Fibroblast of skin of left quadriceps (primary cell): ENCODE measurements around the gene DHRS11.

Experiments used
- DNase-seq, 2 experiments: peaks; one replicate each; pipeline ENCODE4 v3.0.0-alpha.2; 2013; ENCODE audit warnings: low read depth in 2 of 2

DHRS11 gene

DNA sequence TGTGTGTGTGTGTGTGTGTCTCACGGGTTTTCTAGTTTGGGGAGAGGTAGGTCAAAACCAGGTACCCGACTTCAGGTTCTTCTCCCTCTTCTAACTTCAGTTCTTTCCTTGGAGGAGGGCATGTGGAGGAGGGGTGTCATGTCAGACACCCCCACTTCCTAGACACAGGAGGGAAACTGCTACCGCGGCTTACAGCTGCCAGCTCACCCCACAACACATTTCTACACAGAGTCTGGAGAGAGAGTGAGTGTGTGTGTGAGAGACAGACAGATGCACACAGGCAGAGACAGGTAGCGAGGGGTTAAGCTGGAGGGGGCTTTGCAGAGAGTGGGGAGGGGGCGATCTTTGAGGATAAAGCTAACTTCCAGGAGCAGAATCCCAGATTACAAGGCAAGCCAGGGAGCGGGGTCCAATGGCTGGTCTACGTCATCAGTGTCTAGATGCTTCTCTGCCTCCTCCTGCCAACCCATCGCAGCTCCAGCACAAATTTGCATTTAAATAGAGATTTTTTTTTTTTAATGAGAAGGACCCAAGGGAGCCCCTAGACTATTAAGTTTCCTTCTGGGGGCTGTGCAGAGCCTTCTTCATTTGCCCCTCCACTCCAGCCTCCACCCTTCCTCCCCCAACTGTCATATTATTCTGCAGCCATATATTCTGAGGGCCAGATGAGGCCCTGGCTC is 58.6 kb downstream of the DHRS11 start:
- DNase-seq, result no peak
